ENCODE results near the gene ARMC12.
"Not testable (repeated sequence)": the region's sequence is repeated elsewhere in the genome, so short reads cannot be mapped to it uniquely, and the experiment has no call there.

ARMC12 gene, protein sequence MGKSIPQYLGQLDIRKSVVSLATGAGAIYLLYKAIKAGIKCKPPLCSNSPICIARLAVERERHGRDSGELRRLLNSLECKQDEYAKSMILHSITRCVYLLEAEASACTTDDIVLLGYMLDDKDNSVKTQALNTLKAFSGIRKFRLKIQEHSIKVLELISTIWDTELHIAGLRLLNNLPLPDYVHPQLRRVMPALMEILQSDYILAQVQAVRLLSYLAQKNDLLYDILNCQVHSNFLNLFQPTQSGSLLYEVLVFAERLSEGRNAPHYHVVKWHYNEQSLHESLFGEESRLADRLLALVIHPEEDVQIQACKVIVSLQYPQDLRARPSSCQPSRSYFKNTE

DNA sequence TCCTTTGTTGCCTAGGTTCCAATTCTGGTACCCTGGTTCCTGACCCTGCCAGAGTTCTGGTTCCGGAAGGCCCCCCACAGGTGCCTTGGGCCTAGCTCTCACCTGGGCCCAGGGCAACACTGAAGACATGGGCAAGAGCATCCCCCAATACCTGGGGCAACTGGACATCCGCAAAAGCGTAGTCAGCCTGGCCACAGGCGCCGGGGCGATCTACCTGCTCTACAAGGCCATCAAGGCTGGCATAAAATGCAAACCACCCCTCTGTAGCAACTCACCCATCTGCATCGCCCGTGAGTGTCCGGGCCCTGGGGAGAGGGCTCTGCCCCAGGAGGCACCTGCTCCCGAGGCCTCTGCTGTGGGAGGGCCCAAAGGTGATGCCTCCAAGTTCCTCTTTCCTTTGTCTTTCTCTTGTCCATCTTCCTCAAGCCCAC lies at the start of gene ARMC12:
Gene ARMC12, plus strand, starts transcription at position 51 of the 431 bp plus-strand sequence. Its CDS starts 77 bp downstream, at position 128.
- no peaks in the 10 kb centered on the region for H4K20me1 ChIP-seq (ENCODE audit: insufficient read depth, low read length)
- no peak within 1 kb of the TSS; the same call in 1 of the 2 replicates for H2AFZ ChIP-seq (ENCODE audit: low read length)
- peaks cover 4% of the 10 kb centered on the region; the same call in 1 of the 2 replicates for H3F3A ChIP-seq (ENCODE audit: insufficient read depth, low read length)
- no peaks in the 10 kb centered on the region for H3K36me3 ChIP-seq (ENCODE audit: insufficient read depth, low read length)
- no peaks in the 10 kb centered on the region for H3K9me2 ChIP-seq (ENCODE audit: low read depth, low read length)
- H3K4me1 ChIP-seq (ENCODE audit: insufficient read depth, low read length, severe bottlenecking): peaks cover 31% of the 10 kb centered on the region
- H3K4me2 ChIP-seq (ENCODE audit: low read length): no peak within 1 kb of the TSS
- peak within 1 kb of the TSS; percentile 4 for H3K27ac ChIP-seq (ENCODE audit: low read depth, low read length, poor library complexity, severe bottlenecking)
- H3K4me3 ChIP-seq (ENCODE audit: low read depth, low read length, poor library complexity, severe bottlenecking): no peak within 1 kb of the TSS
- H3K9me3 ChIP-seq (ENCODE audit: low read length): no peaks in the 10 kb centered on the region
- no peaks in the 10 kb centered on the region for H3K79me2 ChIP-seq (ENCODE audit: insufficient read depth, low read length)
- TF ChIP-seq EZH2 (IDR thresholded peaks at IDR 0.05; ENCODE audit: borderline replicate concordance, low read length): no peak
- TF ChIP-seq, protein P1, sequence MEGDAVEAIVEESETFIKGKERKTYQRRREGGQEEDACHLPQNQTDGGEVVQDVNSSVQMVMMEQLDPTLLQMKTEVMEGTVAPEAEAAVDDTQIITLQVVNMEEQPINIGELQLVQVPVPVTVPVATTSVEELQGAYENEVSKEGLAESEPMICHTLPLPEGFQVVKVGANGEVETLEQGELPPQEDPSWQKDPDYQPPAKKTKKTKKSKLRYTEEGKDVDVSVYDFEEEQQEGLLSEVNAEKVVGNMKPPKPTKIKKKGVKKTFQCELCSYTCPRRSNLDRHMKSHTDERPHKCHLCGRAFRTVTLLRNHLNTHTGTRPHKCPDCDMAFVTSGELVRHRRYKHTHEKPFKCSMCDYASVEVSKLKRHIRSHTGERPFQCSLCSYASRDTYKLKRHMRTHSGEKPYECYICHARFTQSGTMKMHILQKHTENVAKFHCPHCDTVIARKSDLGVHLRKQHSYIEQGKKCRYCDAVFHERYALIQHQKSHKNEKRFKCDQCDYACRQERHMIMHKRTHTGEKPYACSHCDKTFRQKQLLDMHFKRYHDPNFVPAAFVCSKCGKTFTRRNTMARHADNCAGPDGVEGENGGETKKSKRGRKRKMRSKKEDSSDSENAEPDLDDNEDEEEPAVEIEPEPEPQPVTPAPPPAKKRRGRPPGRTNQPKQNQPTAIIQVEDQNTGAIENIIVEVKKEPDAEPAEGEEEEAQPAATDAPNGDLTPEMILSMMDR (IDR thresholded peaks at IDR 0.05; ENCODE audit: low read length): no peak
- H3K27me3 ChIP-seq (ENCODE audit: insufficient read depth, low read length): no peaks in the 10 kb centered on the region
- H3K9ac ChIP-seq (ENCODE audit: low read length): no peak within 1 kb of the TSS; the same call in 1 of the 2 replicates

DNA sequence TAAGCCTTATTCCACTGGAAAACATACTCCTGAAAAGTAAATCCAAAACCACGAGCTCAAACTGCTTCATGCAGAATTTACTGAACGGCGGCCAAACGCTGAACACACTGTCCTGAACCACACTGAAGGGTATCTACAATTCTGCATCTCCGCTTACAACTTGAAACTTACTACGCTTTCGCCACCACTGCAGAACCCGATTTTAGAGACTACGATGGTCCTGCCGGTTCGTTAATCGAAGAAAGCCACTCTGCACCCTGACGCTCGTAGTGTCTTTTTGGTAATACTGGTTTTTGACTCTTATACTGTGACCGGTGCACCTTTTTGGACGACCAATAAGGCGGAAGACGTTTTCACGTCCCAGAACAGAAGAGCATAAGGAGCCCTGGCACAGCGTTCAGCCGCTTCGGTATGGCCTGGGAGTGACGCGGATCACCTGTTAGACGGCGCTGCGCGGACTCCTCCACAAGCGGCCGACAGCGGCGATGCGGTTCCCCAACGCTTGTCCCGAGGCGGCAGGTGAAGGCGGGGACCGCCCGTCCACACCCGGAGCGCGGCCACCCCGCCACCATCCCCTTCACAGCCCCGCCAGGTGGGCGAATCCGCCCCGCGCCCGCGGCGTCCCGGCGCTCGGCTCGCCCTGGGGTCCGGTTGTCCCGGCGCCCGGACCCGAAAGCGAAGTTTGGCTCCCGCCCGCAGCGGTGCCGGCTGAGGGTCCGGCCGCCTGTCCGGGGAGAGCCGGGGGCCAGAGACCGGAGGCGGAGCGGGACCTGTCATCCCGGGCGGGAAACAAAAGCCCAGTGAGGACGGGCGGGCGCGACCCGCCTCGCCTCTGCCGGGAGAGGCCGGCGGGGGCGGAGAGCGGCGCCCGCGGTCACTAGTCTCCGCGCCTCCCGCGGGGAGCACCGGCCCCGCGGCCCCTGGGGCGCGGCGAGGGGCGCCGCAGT lies 48.9 kb upstream of the ARMC12 start:
- Histone ChIP-seq H4K20me1 (ENCODE audit: insufficient read depth, low read length) (no peaks in the 10 kb centered on the region), H3K9ac (ENCODE audit: low read length) (peak overlapping the region; percentile 90), H3K4me3 (ENCODE audit: low read depth, low read length, poor library complexity, severe bottlenecking) (peak overlapping the region; percentile 88), H3K27ac (ENCODE audit: low read depth, low read length, poor library complexity, severe bottlenecking) (peak overlapping the region; percentile 89), H3K36me3 (ENCODE audit: insufficient read depth, low read length) (peaks cover 13% of the 10 kb centered on the region), H3K9me2 (ENCODE audit: low read depth, low read length) (no peaks in the 10 kb centered on the region), H2AFZ (ENCODE audit: low read length) (no peak overlapping the region), H3F3A (ENCODE audit: insufficient read depth, low read length) (no peaks in the 10 kb centered on the region), H3K4me2 (ENCODE audit: low read length) (peak overlapping the region; percentile 71), H3K79me2 (ENCODE audit: insufficient read depth, low read length) (peaks cover 53% of the 10 kb centered on the region), H3K9me3 (ENCODE audit: low read length) (no peaks in the 10 kb centered on the region), H3K27me3 (ENCODE audit: insufficient read depth, low read length) (no peaks in the 10 kb centered on the region), H3K4me1 (ENCODE audit: insufficient read depth, low read length, severe bottlenecking) (peaks cover 24% of the 10 kb centered on the region)
- TF ChIP-seq, protein P1 (IDR thresholded peaks at IDR 0.05; ENCODE audit: low read length): no peak

DNA sequence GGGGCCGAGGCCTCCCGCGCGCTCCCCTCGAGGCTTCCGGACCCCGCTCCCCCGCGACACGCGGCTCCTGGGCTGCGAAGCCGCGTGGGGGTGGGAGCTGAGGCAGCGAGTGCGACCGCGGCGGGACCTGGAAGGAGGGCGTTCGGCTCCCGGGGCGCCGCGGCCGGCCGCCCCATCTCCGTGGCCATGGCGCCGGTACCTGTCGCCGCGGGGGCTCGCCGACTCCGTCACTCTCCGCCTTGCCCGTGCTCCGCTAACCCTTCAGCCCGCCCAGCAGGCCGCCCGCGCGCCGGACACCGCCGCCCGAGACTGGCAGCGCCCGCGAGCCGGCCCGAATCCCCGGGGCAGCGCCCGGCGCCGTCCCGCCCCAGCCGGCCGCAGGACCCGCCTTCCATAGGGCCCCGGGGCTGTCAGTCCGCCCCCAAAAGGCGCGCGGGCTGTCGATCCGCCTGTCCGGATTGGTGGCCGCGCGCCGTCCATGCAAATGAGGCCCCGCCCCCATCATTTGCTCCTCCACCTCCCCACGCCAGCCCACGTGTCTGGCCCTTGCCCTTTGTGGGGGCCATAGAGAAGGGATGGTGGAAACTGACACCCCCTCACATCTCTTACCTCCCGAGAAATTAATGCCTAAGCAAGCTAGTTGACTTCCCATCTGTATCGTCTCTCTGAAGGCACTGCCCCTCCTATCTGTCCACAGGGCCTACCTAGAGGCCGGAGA lies 48.1 kb upstream of the ARMC12 start, which contains the start of gene FKBP5:
Gene FKBP5, minus strand, starts transcription at position 311 of the 718 bp plus-strand sequence. CDS start 46,091 bp downstream, outside the sequence.
- no peaks in the 10 kb centered on the region for H3F3A ChIP-seq (ENCODE audit: insufficient read depth, low read length)
- no peak within 1 kb of the TSS for H2AFZ ChIP-seq (ENCODE audit: low read length)
- TF ChIP-seq, protein P1 (IDR thresholded peaks at IDR 0.05; ENCODE audit: low read length): no peak
- TF ChIP-seq EZH2 (IDR thresholded peaks at IDR 0.05; ENCODE audit: borderline replicate concordance, low read length): no peak
- H3K4me2 ChIP-seq (ENCODE audit: low read length): peak within 1 kb of the TSS; percentile 71
- peaks cover 24% of the 10 kb centered on the region for H3K4me1 ChIP-seq (ENCODE audit: insufficient read depth, low read length, severe bottlenecking)
- H3K27ac ChIP-seq (ENCODE audit: low read depth, low read length, poor library complexity, severe bottlenecking): peak within 1 kb of the TSS; percentile 89
- H3K9me3 ChIP-seq (ENCODE audit: low read length): no peaks in the 10 kb centered on the region
- no peaks in the 10 kb centered on the region for H4K20me1 ChIP-seq (ENCODE audit: insufficient read depth, low read length)
- no peaks in the 10 kb centered on the region for H3K9me2 ChIP-seq (ENCODE audit: low read depth, low read length)
- peaks cover 13% of the 10 kb centered on the region for H3K36me3 ChIP-seq (ENCODE audit: insufficient read depth, low read length)
- no peaks in the 10 kb centered on the region for H3K27me3 ChIP-seq (ENCODE audit: insufficient read depth, low read length)
- H3K9ac ChIP-seq (ENCODE audit: low read length): peak within 1 kb of the TSS; percentile 90
- H3K79me2 ChIP-seq (ENCODE audit: insufficient read depth, low read length): peaks cover 45% of the 10 kb centered on the region
- H3K4me3 ChIP-seq (ENCODE audit: low read depth, low read length, poor library complexity, severe bottlenecking): peak within 1 kb of the TSS; percentile 88

DNA sequence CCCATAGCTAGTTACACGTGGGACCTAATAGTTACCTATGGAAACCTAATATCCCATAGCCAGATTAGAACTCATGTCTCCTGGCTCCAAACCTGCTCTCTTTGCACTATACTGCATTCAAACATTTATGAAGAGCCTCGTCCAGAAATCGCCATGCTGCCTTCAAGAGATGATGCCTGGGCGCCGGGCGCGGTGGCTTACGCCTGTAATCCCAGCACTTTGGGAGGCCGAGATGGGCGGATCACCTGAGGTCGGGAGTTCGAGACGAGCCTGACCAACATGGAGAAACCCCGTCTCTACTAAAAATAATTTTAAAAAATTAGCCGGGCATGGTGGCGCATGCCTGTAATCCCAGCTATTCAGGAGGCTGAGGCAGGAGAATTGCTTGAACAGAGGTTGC lies 46.8 kb upstream of the ARMC12 start:
- H2AFZ ChIP-seq (ENCODE audit: low read length); H3K27me3 ChIP-seq (ENCODE audit: insufficient read depth, low read length); H4K20me1 ChIP-seq (ENCODE audit: insufficient read depth, low read length); H3K4me3 ChIP-seq (ENCODE audit: low read depth, low read length, poor library complexity, severe bottlenecking); H3K9me3 ChIP-seq (ENCODE audit: low read length); H3K36me3 ChIP-seq (ENCODE audit: insufficient read depth, low read length); H3K27ac ChIP-seq (ENCODE audit: low read depth, low read length, poor library complexity, severe bottlenecking); H3K9ac ChIP-seq (ENCODE audit: low read length); H3F3A ChIP-seq (ENCODE audit: insufficient read depth, low read length); H3K4me2 ChIP-seq (ENCODE audit: low read length); H3K9me2 ChIP-seq (ENCODE audit: low read depth, low read length): not testable (repeated sequence)
- Histone ChIP-seq H3K4me1 (ENCODE audit: insufficient read depth, low read length, severe bottlenecking) (peaks cover 24% of the 10 kb centered on the region), H3K79me2 (ENCODE audit: insufficient read depth, low read length) (peaks cover 32% of the 10 kb centered on the region)
